ENCODE results near the gene CDC14B.
"Not testable (repeated sequence)": the region's sequence is repeated elsewhere in the genome, so short reads cannot be mapped to it uniquely, and the experiment has no call there.

Gene CDC14B

GRCh38 chr9:96636368-96636767 is 16.7 kb upstream of the CDC14B start:
- H3K79me1 ChIP-seq (ENCODE audit: low read length): no peaks in the 10 kb centered on the region
- H4K91ac ChIP-seq (ENCODE audit: low read depth, low read length): no peak overlapping the region
- H3K27ac ChIP-seq (ENCODE audit: low read depth, low read length): no peak overlapping the region
- no peaks in the 10 kb centered on the region for H3K36me3 ChIP-seq (ENCODE audit: control insufficient read depth in 1 of 2, insufficient read depth in 2 of 2, low read length in 2 of 2)
- DNase-seq: no peak
- H3K4me2 ChIP-seq (ENCODE audit: low read length): no peak overlapping the region
- no peaks in the 10 kb centered on the region for H3K27me3 ChIP-seq (ENCODE audit: insufficient read depth, low read length)
- no peak overlapping the region for H3K23ac ChIP-seq (ENCODE audit: low read length)
- H2AFZ ChIP-seq (ENCODE audit: insufficient read depth, low read length, poor library complexity): no peak overlapping the region
- H3K4me3 ChIP-seq (ENCODE audit: low read depth, low read length): no peak overlapping the region
- no peaks in the 10 kb centered on the region for H3K4me1 ChIP-seq (ENCODE audit: control insufficient read depth in 1 of 2, insufficient read depth in 2 of 2, low read length in 2 of 2)
- H4K12ac ChIP-seq (ENCODE audit: low read depth, low read length): no peak overlapping the region
- H2BK120ac ChIP-seq (ENCODE audit: insufficient read depth, low read length, poor library complexity): no peak overlapping the region
- H2BK12ac ChIP-seq (ENCODE audit: low read length): no peak overlapping the region
- no peak overlapping the region for H4K8ac ChIP-seq (ENCODE audit: low read depth, low read length)
- no CpG with 5 or more reads among the region's 1 CpG for WGBS (ENCODE audit: extremely low coverage, insufficient coverage, insufficient read length)
- H3K14ac ChIP-seq (ENCODE audit: low read length): no peak overlapping the region
- H3K9ac ChIP-seq (ENCODE audit: low read length): no peak overlapping the region
- no peak overlapping the region for H3K4ac ChIP-seq (ENCODE audit: low read depth, low read length)
- H2AK5ac ChIP-seq (ENCODE audit: low read length): no peak overlapping the region
- no peaks in the 10 kb centered on the region for H3K79me2 ChIP-seq (ENCODE audit: control insufficient read depth, insufficient read depth, low read length, poor library complexity)
- no peaks in the 10 kb centered on the region for H3K9me3 ChIP-seq (ENCODE audit: insufficient read depth, low read depth, low read length)
- no peak overlapping the region for H2BK5ac ChIP-seq (ENCODE audit: low read depth, low read length, poor library complexity)
- H3K18ac ChIP-seq (ENCODE audit: low read length): no peak overlapping the region

DNA sequence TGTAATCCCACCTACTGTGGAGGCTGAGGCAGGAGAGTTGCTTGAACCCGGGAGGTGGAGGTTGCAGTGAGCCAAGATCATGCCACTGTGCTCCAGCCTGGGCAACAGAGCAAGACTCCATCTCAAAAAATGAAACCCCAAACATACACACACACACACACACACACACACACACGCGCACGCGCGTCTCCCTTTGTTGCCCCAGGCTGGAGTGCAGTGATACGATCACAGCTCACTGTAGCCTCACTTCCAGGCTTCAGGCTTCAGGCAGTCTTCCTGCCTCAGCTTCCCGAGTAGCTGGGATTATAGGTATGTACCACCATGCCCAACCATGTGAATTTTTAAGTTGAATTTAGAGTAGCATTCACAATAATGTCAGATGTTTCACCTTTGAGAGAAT is 13.9 kb upstream of the CDC14B start:
- not testable (repeated sequence) for H3K9me3 ChIP-seq (ENCODE audit: insufficient read depth, low read depth, low read length)

GRCh38 chr9:96626912-96627311 is 7.3 kb upstream of the CDC14B start:
- Histone ChIP-seq H2AK5ac (ENCODE audit: low read length) (no peak overlapping the region), H3K14ac (ENCODE audit: low read length) (no peak overlapping the region), H4K91ac (ENCODE audit: low read depth, low read length) (no peak overlapping the region), H3K23ac (ENCODE audit: low read length) (no peak overlapping the region), H4K12ac (ENCODE audit: low read depth, low read length) (no peak overlapping the region), H3K9ac (ENCODE audit: low read length) (no peak overlapping the region), H3K4me2 (ENCODE audit: low read length) (no peak overlapping the region), H3K9me3 (ENCODE audit: insufficient read depth, low read depth, low read length) (no peaks in the 10 kb centered on the region), H3K4me3 (ENCODE audit: low read depth, low read length) (no peak overlapping the region), H3K18ac (ENCODE audit: low read length) (no peak overlapping the region), H3K79me1 (ENCODE audit: low read length) (no peaks in the 10 kb centered on the region), H3K4ac (ENCODE audit: low read depth, low read length) (no peak overlapping the region), H2AFZ (ENCODE audit: insufficient read depth, low read length, poor library complexity) (no peak overlapping the region), H2BK12ac (ENCODE audit: low read length) (no peak overlapping the region), H3K27ac (ENCODE audit: low read depth, low read length) (no peak overlapping the region), H3K36me3 (ENCODE audit: control insufficient read depth in 1 of 2, insufficient read depth in 2 of 2, low read length in 2 of 2) (no peaks in the 10 kb centered on the region), H3K27me3 (ENCODE audit: insufficient read depth, low read length) (no peaks in the 10 kb centered on the region), H3K79me2 (ENCODE audit: control insufficient read depth, insufficient read depth, low read length, poor library complexity) (no peaks in the 10 kb centered on the region), H4K8ac (ENCODE audit: low read depth, low read length) (no peak overlapping the region), H2BK5ac (ENCODE audit: low read depth, low read length, poor library complexity) (no peak overlapping the region), H3K4me1 (ENCODE audit: control insufficient read depth in 1 of 2, insufficient read depth in 2 of 2, low read length in 2 of 2) (no peaks in the 10 kb centered on the region), H2BK120ac (ENCODE audit: insufficient read depth, low read length, poor library complexity) (no peak overlapping the region)
- WGBS (ENCODE audit: extremely low coverage, insufficient coverage, insufficient read length): no CpG with 5 or more reads among the region's 6 CpGs
- no peak for DNase-seq

More for the DNA sequence above, 13.9 kb upstream of the CDC14B start:
- H2BK12ac ChIP-seq (ENCODE audit: low read length); H3K4ac ChIP-seq (ENCODE audit: low read depth, low read length); H3K79me2 ChIP-seq (ENCODE audit: control insufficient read depth, insufficient read depth, low read length, poor library complexity); H3K18ac ChIP-seq (ENCODE audit: low read length); H4K8ac ChIP-seq (ENCODE audit: low read depth, low read length); H3K4me2 ChIP-seq (ENCODE audit: low read length); H3K27ac ChIP-seq (ENCODE audit: low read depth, low read length); H3K4me3 ChIP-seq (ENCODE audit: low read depth, low read length); H3K79me1 ChIP-seq (ENCODE audit: low read length); H3K14ac ChIP-seq (ENCODE audit: low read length); H3K27me3 ChIP-seq (ENCODE audit: insufficient read depth, low read length); H3K4me1 ChIP-seq (ENCODE audit: control insufficient read depth in 1 of 2, insufficient read depth in 2 of 2, low read length in 2 of 2); H2BK120ac ChIP-seq (ENCODE audit: insufficient read depth, low read length, poor library complexity); H4K91ac ChIP-seq (ENCODE audit: low read depth, low read length); H3K9ac ChIP-seq (ENCODE audit: low read length); H3K23ac ChIP-seq (ENCODE audit: low read length); H2BK5ac ChIP-seq (ENCODE audit: low read depth, low read length, poor library complexity); H3K36me3 ChIP-seq (ENCODE audit: control insufficient read depth in 1 of 2, insufficient read depth in 2 of 2, low read length in 2 of 2); H2AFZ ChIP-seq (ENCODE audit: insufficient read depth, low read length, poor library complexity); DNase-seq; H4K12ac ChIP-seq (ENCODE audit: low read depth, low read length); H2AK5ac ChIP-seq (ENCODE audit: low read length): not testable (repeated sequence)
- WGBS (ENCODE audit: extremely low coverage, insufficient coverage, insufficient read length): no CpG with 5 or more reads among the region's 8 CpGs

DNA sequence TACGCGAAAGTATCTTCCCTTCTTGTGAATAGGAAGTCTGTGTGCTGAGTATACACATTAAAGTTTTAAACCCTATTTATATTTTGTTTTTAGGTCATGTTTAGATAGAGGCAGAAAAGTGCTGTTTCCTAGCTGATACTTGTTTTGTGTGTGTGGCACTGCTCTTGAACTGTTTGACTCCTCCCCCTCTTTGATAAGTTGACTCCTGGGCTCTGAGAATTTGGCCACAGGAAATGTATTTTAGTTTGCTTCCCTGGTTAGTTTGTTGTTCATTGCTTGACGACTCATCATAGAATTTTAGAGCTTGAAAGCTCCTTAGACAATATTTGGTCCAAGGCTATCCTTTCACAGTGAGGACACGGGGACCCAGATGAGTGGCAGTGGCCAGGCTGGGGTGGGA is 2.0 kb upstream of the CDC14B start:
- Histone ChIP-seq H3K14ac (ENCODE audit: low read length) (no peak overlapping the region), H3K23ac (ENCODE audit: low read length) (no peak overlapping the region), H3K27me3 (ENCODE audit: insufficient read depth, low read length) (no peaks in the 10 kb centered on the region), H2AK5ac (ENCODE audit: low read length) (no peak overlapping the region), H3K36me3 (ENCODE audit: control insufficient read depth in 1 of 2, insufficient read depth in 2 of 2, low read length in 2 of 2) (no peaks in the 10 kb centered on the region), H3K4me2 (ENCODE audit: low read length) (no peak overlapping the region), H4K91ac (ENCODE audit: low read depth, low read length) (no peak overlapping the region), H2BK12ac (ENCODE audit: low read length) (no peak overlapping the region), H3K4ac (ENCODE audit: low read depth, low read length) (no peak overlapping the region), H3K18ac (ENCODE audit: low read length) (no peak overlapping the region), H2BK5ac (ENCODE audit: low read depth, low read length, poor library complexity) (no peak overlapping the region), H4K8ac (ENCODE audit: low read depth, low read length) (no peak overlapping the region), H4K12ac (ENCODE audit: low read depth, low read length) (no peak overlapping the region), H3K79me2 (ENCODE audit: control insufficient read depth, insufficient read depth, low read length, poor library complexity) (peaks cover 5% of the 10 kb centered on the region), H3K4me1 (ENCODE audit: control insufficient read depth in 1 of 2, insufficient read depth in 2 of 2, low read length in 2 of 2) (peaks cover 8 to 9% of the 10 kb centered on the region in 2 experiments), H3K4me3 (ENCODE audit: low read depth, low read length) (no peak overlapping the region), H3K9me3 (ENCODE audit: insufficient read depth, low read depth, low read length) (no peaks in the 10 kb centered on the region), H2BK120ac (ENCODE audit: insufficient read depth, low read length, poor library complexity) (no peak overlapping the region), H3K79me1 (ENCODE audit: low read length) (peaks cover 9% of the 10 kb centered on the region), H3K27ac (ENCODE audit: low read depth, low read length) (no peak overlapping the region), H3K9ac (ENCODE audit: low read length) (no peak overlapping the region), H2AFZ (ENCODE audit: insufficient read depth, low read length, poor library complexity) (no peak overlapping the region)
- WGBS (ENCODE audit: extremely low coverage, insufficient coverage, insufficient read length): no CpG with 5 or more reads among the region's 4 CpGs
- no peak for DNase-seq
